Measurements from ENCODE around the gene USP7.

DNA sequence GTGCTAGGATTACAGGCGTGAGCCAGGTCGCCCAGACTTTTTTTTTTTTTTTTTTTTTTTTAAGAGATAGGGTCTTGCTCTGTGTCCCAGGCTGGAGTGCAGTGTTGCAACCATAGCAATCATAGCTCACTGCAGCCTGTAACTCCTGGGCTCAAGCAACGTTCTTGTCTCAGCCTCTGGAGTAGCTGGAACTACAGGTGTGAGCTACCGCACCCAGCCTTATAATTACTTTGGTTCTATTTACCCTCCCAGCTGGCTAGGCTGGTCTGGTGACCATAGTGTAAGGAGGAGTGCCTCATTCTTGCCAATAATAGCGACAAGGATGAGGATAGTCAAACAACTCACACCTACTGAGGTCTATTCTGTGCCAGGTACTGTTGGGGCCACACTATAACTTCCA, 39.6 kb upstream of the USP7 start:
- TF ChIP-seq POLR2A (IDR thresholded peaks at IDR 0.05) (no peak), CTCF (IDR thresholded peaks at IDR 0.05) (no peak), POLR2AphosphoS5 (IDR thresholded peaks at IDR 0.05) (no peak)

Data from gastroesophageal sphincter (tissue), 3 donors.